HEK293T (cell line): ENCODE results near the gene TMED10.

Experiments used
- BHLHE40 ChIP-seq: fragments of 450-650 bp; IDR thresholded peaks from 2 replicates; pipeline ENCODE4 v1.6.1; 2016; ENCODE audit warnings: mild to moderate bottlenecking, moderate library complexity, borderline replicate concordance
- CTBP1 ChIP-seq: fragments of 450-650 bp; IDR thresholded peaks from 2 replicates; pipeline ENCODE4 v1.6.1; 2016; ENCODE audit warnings: borderline replicate concordance
- ELF4 ChIP-seq: fragments of 450-650 bp; IDR thresholded peaks from 2 replicates; pipeline ENCODE4 v1.6.1; 2017; ENCODE audit warnings: antibody characterized with exemption
- FOXA1 ChIP-seq: fragments of 450-650 bp; IDR thresholded peaks from 2 replicates; pipeline ENCODE4 v1.6.1; 2016; ENCODE audit warnings: mild to moderate bottlenecking
- FOXK2 ChIP-seq: fragments of 450-650 bp; IDR thresholded peaks from 2 replicates; pipeline ENCODE4 v1.6.1; 2016; ENCODE audit warnings: mild to moderate bottlenecking
- FOXM1 ChIP-seq: fragments of 450-650 bp; IDR thresholded peaks from 2 replicates; pipeline ENCODE4 v1.6.1; 2017; ENCODE audit warnings: mild to moderate bottlenecking, borderline replicate concordance
- HDGF ChIP-seq: fragments of 450-650 bp; IDR thresholded peaks from 2 replicates; pipeline ENCODE4 v1.6.1; 2017; ENCODE audit warnings: antibody characterized with exemption, borderline replicate concordance
- LEF1 ChIP-seq: fragments of 450-650 bp; IDR thresholded peaks from 2 replicates; pipeline ENCODE4 v1.6.1; 2017; ENCODE audit warnings: mild to moderate bottlenecking, borderline replicate concordance
- NFRKB ChIP-seq: fragments of 450-650 bp; IDR thresholded peaks from 2 replicates; pipeline ENCODE4 v1.6.1; 2016; ENCODE audit warnings: mild to moderate bottlenecking, moderate library complexity
- SP1 ChIP-seq: fragments of 450-650 bp; IDR thresholded peaks from 2 replicates; pipeline ENCODE4 v1.6.1; 2017
- SUZ12 ChIP-seq: fragments of 450-650 bp; IDR thresholded peaks from 2 replicates; pipeline ENCODE4 v1.6.1; 2016; ENCODE audit warnings: mild to moderate bottlenecking
- TARDBP ChIP-seq: fragments of 450-650 bp; IDR thresholded peaks from 2 replicates; pipeline ENCODE4 v1.6.1; 2016
- ZNF384 ChIP-seq: fragments of 450-650 bp; IDR thresholded peaks from 2 replicates; pipeline ENCODE4 v1.6.1; 2016
- TF ChIP-seq, protein P1 (sequence below): fragments of 450-650 bp; IDR thresholded peaks from 2 replicates; pipeline ENCODE4 v1.6.1; 2016

DNA sequence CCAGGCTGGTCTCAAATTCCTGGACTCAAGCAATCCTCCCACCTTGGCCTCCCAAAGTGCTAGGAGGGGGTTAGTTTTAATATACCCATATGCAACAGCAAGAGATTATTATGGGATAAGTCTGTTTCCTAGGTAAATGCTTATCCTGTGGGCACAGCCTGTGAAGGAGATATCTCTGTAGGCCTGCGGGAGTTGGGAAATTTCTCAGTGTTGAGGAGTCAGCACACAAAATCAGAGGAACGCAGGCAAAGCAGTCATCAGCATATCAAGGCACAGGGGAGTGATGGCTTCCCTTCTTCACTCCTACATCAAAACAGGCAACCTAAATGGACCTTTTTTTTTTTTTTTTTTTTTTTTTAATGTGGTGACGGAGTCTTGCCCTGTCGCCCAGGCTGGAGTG is 20.9 kb upstream of the TMED10 start:
- no peak for TF ChIP-seq SUZ12
- no peak for TF ChIP-seq SP1
- no peak for TF ChIP-seq FOXM1
- TF ChIP-seq, protein P1, sequence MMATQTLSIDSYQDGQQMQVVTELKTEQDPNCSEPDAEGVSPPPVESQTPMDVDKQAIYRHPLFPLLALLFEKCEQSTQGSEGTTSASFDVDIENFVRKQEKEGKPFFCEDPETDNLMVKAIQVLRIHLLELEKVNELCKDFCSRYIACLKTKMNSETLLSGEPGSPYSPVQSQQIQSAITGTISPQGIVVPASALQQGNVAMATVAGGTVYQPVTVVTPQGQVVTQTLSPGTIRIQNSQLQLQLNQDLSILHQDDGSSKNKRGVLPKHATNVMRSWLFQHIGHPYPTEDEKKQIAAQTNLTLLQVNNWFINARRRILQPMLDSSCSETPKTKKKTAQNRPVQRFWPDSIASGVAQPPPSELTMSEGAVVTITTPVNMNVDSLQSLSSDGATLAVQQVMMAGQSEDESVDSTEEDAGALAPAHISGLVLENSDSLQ: no peak
- no peak for TF ChIP-seq HDGF
- no peak for TF ChIP-seq FOXK2
- no peak for TF ChIP-seq BHLHE40
- TF ChIP-seq CTBP1: no peak
- no peak for TF ChIP-seq ZNF384
- no peak for TF ChIP-seq ELF4
- TF ChIP-seq TARDBP: no peak
- no peak for TF ChIP-seq LEF1
- no peak for TF ChIP-seq FOXA1
- TF ChIP-seq NFRKB: no peak
